ENCODE measurements around the gene IL17RD. TPM values are rescaled to one million over a fixed set of nuclear protein-coding genes. Genes with fewer than 3 reads are reported as not detected.

Gene IL17RD
- total and polyA plus RNA-seq, 2 of the 13 experiments (the other 11 are each of a cell fraction or from before 2014, with no cell fraction given) = 0.28 to 0.31 TPM

DNA sequence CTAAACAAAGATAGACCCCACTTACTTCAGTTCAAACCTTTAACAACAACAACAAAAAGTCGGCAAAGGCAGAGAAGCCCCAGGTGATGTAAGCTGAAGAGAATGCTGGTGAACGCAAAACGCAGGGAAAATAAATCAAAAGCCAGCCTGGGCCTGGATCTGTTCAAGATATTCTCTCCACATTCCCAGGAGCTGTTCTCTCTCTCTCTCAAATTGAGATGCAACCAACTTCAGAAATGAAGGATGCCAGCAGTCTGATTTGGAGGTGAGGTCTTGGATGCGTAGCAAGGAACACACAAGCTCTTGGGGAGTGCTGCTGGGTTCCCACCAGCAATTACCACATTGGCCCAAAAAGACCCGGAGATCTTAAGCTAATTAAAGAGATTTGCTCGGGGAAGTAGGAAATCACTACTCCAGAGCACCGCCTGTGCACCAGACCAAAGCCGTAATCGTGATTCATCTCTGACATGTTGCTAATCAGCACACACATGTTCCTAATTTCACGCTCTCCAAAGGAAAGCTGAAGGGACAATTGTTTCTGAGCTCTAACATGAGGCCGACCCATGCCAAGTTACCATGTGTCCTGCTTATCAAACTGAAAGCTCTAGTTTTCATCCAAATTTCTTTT lies 37.1 kb downstream of the IL17RD start:
- in situ Hi-C loops (cut with HindIII; ENCODE audit: extremely low pct_ligation_motif_present, low pct_unique_long_range_greater_than_20kb) = no loop called here
- CTCF ChIA-PET (ENCODE audit: low intra/inter-chr PET ratio, low total read pairs) = no interaction called here
- H2AFZ ChIP-seq (ENCODE audit: low read length) = no peak overlapping the region
- no peaks in the 10 kb centered on the region for H4K20me1 ChIP-seq (ENCODE audit: insufficient read depth, low read length)
- H3K9ac ChIP-seq (ENCODE audit: insufficient read depth, low read depth, low read length) = no peak overlapping the region
- ATAC-seq = no peak
- BruUV-seq (replicated peaks) = no TSS peak
- peaks cover 1 to 42% of the 10 kb centered on the region in 2 experiments; a peak in 3 of 5 replicates for H3K27me3 ChIP-seq (ENCODE audit: control insufficient read depth in 1 of 2, insufficient read depth in 2 of 2, low read length in 2 of 2)
- no peaks in the 10 kb centered on the region for H3K36me3 ChIP-seq (replicated peaks in 1 of 2; ENCODE audit: control insufficient read depth in 1 of 2, insufficient read depth in 2 of 2, low read length in 2 of 2)
- no peaks in the 10 kb centered on the region for H3K79me2 ChIP-seq (ENCODE audit: insufficient read depth, low read length)
- WGBS (ENCODE audit: low lambda C conversion rate) = 53% methylated on average over 10 of the region's 11 CpGs
- no peak for DNase-seq (ENCODE audit: low spot score)
- no peaks in the 10 kb centered on the region for H3K9me3 ChIP-seq (ENCODE audit: low read length)
- POLR2A ChIA-PET = no interaction called here
- no peak for TF ChIP-seq ZNF773 (CRISPR knock-in tag; IDR thresholded peaks at IDR 0.05; ENCODE audit: borderline replicate concordance)
- TF ChIP-seq ZBTB34 (CRISPR knock-in tag; IDR thresholded peaks at IDR 0.05) = no peak
- TF ChIP-seq SAFB2 (CRISPR knock-in tag; IDR thresholded peaks at IDR 0.05; ENCODE audit: borderline replicate concordance, low read depth) = no peak
- TF ChIP-seq PLRG1 (conservative IDR thresholded peaks at IDR 0.05) = no peak
- TF ChIP-seq ZFX (CRISPR knock-in tag; IDR thresholded peaks at IDR 0.05; ENCODE audit: low read depth) = no peak
- no peak for TF ChIP-seq ZNF607 (CRISPR knock-in tag; IDR thresholded peaks at IDR 0.05; ENCODE audit: borderline replicate concordance)
- no peak for TF ChIP-seq GFI1 (CRISPR knock-in tag; IDR thresholded peaks at IDR 0.05; ENCODE audit: borderline replicate concordance)
- no peak for TF ChIP-seq AGO1 (IDR thresholded peaks at IDR 0.05; ENCODE audit: low read depth, low read length, poor library complexity, severe bottlenecking)
- TF ChIP-seq ZNF567 (CRISPR knock-in tag; IDR thresholded peaks at IDR 0.05; ENCODE audit: borderline replicate concordance) = no peak
- TF ChIP-seq ZNF891 (CRISPR knock-in tag; IDR thresholded peaks at IDR 0.05) = no peak
- TF ChIP-seq, protein P1, sequence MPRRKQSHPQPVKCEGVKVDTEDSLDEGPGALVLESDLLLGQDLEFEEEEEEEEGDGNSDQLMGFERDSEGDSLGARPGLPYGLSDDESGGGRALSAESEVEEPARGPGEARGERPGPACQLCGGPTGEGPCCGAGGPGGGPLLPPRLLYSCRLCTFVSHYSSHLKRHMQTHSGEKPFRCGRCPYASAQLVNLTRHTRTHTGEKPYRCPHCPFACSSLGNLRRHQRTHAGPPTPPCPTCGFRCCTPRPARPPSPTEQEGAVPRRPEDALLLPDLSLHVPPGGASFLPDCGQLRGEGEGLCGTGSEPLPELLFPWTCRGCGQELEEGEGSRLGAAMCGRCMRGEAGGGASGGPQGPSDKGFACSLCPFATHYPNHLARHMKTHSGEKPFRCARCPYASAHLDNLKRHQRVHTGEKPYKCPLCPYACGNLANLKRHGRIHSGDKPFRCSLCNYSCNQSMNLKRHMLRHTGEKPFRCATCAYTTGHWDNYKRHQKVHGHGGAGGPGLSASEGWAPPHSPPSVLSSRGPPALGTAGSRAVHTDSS (CRISPR knock-in tag; conservative IDR thresholded peaks at IDR 0.05) = no peak
- no peak for TF ChIP-seq FUBP1 (CRISPR knock-in tag; IDR thresholded peaks at IDR 0.05; ENCODE audit: borderline replicate concordance)
- no peak for TF ChIP-seq KMT2B (CRISPR knock-in tag; IDR thresholded peaks at IDR 0.05)
- TF ChIP-seq FIP1L1 (IDR thresholded peaks at IDR 0.05; ENCODE audit: borderline replicate concordance, insufficient read depth, low read depth, low read length) = no peak
- TF ChIP-seq REL (CRISPR knock-in tag; conservative IDR thresholded peaks at IDR 0.05) = no peak
- no peak for TF ChIP-seq ZNF572 (CRISPR knock-in tag; IDR thresholded peaks at IDR 0.05)
- no peak overlapping the region for H3K4me2 ChIP-seq (ENCODE audit: low read depth, low read length)
- intact Hi-C loops (cut with micrococcal nuclease; ENCODE audit: unreplicated experiment) = loop anchor here (1.0 kb wide), 1 partner anchor 41 kb away; no protein-coding TSS in a partner anchor
- no peak overlapping the region for H3K4me3 ChIP-seq (replicated peaks in 1 of 3; ENCODE audit: insufficient read depth in 1 of 3, low read depth in 2 of 3, low read length in 3 of 3)
- no peaks in the 10 kb centered on the region for H3K4me1 ChIP-seq (ENCODE audit: insufficient read depth, low read length)
- no peak overlapping the region for H3K27ac ChIP-seq (ENCODE audit: extremely low read length, insufficient read depth, low read length)
- FAIRE-seq = no peak

Data from HepG2 (cell line).